ENCODE data around the gene LIN7C.
A peak's percentile ranks its signal among the peaks of the same experiment; 100 is the strongest.

Gene LIN7C

GRCh38 chr11:27468209-27468994, 38.2 kb downstream of the LIN7C start:
- no peaks in the 10 kb centered on the region for H3K9me3 ChIP-seq (replicated peaks; ENCODE audit: low read length)
- no peaks in the 10 kb centered on the region for H3K36me3 ChIP-seq (ENCODE audit: insufficient read depth, low read length)
- H3K4me3 ChIP-seq (ENCODE audit: low read length): no peak overlapping the region
- no peaks in the 10 kb centered on the region for H3K27me3 ChIP-seq (ENCODE audit: control insufficient read depth, insufficient read depth, low read length)
- peaks cover 12% of the 10 kb centered on the region for H3K4me1 ChIP-seq (ENCODE audit: control insufficient read depth, insufficient read depth, low read length)
- H3K9ac ChIP-seq (ENCODE audit: low read depth, low read length): no peak overlapping the region
- H3K4me2 ChIP-seq (ENCODE audit: low read length): no peak overlapping the region

GRCh38 chr11:27467181-27467913, 39.2 kb downstream of the LIN7C start:
- no peaks in the 10 kb centered on the region for H3K36me3 ChIP-seq (ENCODE audit: insufficient read depth, low read length)
- no peak overlapping the region for H3K4me2 ChIP-seq (ENCODE audit: low read length)
- H3K4me3 ChIP-seq (ENCODE audit: low read length): no peak overlapping the region
- H3K9me3 ChIP-seq (replicated peaks; ENCODE audit: low read length): no peaks in the 10 kb centered on the region
- peaks cover 7% of the 10 kb centered on the region for H3K4me1 ChIP-seq (ENCODE audit: control insufficient read depth, insufficient read depth, low read length)
- H3K9ac ChIP-seq (ENCODE audit: low read depth, low read length): no peak overlapping the region
- H3K27me3 ChIP-seq (ENCODE audit: control insufficient read depth, insufficient read depth, low read length): no peaks in the 10 kb centered on the region

GRCh38 chr11:27466363-27466762, 40.2 kb downstream of the LIN7C start:
- no peak overlapping the region for H3K4me3 ChIP-seq (ENCODE audit: low read length)
- H3K4me1 ChIP-seq (ENCODE audit: control insufficient read depth, insufficient read depth, low read length): peaks cover 4% of the 10 kb centered on the region
- H3K4me2 ChIP-seq (ENCODE audit: low read length): no peak overlapping the region
- no peak overlapping the region for H3K9ac ChIP-seq (ENCODE audit: low read depth, low read length)
- H3K9me3 ChIP-seq (replicated peaks; ENCODE audit: low read length): no peaks in the 10 kb centered on the region
- no peaks in the 10 kb centered on the region for H3K36me3 ChIP-seq (ENCODE audit: insufficient read depth, low read length)
- no peaks in the 10 kb centered on the region for H3K27me3 ChIP-seq (ENCODE audit: control insufficient read depth, insufficient read depth, low read length)

- H3K4me3 ChIP-seq (ENCODE audit: low read length): no peak overlapping the region
- H3K27me3 ChIP-seq (ENCODE audit: control insufficient read depth, insufficient read depth, low read length): no peaks in the 10 kb centered on the region
These were observed 40.9 kb downstream of the LIN7C start for GRCh38 chr11:27465629-27466028.

GRCh38 chr11:27464909-27465308, 41.7 kb downstream of the LIN7C start:
- no peaks in the 10 kb centered on the region for H3K27me3 ChIP-seq (ENCODE audit: control insufficient read depth, insufficient read depth, low read length)
- no peaks in the 10 kb centered on the region for H3K36me3 ChIP-seq (ENCODE audit: insufficient read depth, low read length)
- no peaks in the 10 kb centered on the region for H3K9me3 ChIP-seq (replicated peaks; ENCODE audit: low read length)
- H3K4me2 ChIP-seq (ENCODE audit: low read length): no peak overlapping the region
- no peak overlapping the region for H3K4me3 ChIP-seq (ENCODE audit: low read length)
- H3K4me1 ChIP-seq (ENCODE audit: control insufficient read depth, insufficient read depth, low read length): no peaks in the 10 kb centered on the region
- no peak overlapping the region for H3K9ac ChIP-seq (ENCODE audit: low read depth, low read length)

More at GRCh38 chr11:27465629-27466028, 40.9 kb downstream of the LIN7C start:
- Histone ChIP-seq H3K36me3 (ENCODE audit: insufficient read depth, low read length) (no peaks in the 10 kb centered on the region), H3K9ac (ENCODE audit: low read depth, low read length) (no peak overlapping the region), H3K4me2 (ENCODE audit: low read length) (no peak overlapping the region), H3K9me3 (replicated peaks; ENCODE audit: low read length) (no peaks in the 10 kb centered on the region), H3K4me1 (ENCODE audit: control insufficient read depth, insufficient read depth, low read length) (no peaks in the 10 kb centered on the region)

- no peaks in the 10 kb centered on the region for H3K27me3 ChIP-seq (ENCODE audit: control insufficient read depth, insufficient read depth, low read length)
- H3K36me3 ChIP-seq (ENCODE audit: insufficient read depth, low read length): no peaks in the 10 kb centered on the region
- no peak overlapping the region for H3K4me3 ChIP-seq (ENCODE audit: low read length)
- no peaks in the 10 kb centered on the region for H3K9me3 ChIP-seq (replicated peaks; ENCODE audit: low read length)
- no peak overlapping the region for H3K9ac ChIP-seq (ENCODE audit: low read depth, low read length)
- no peaks in the 10 kb centered on the region for H3K4me1 ChIP-seq (ENCODE audit: control insufficient read depth, insufficient read depth, low read length)
- no peak overlapping the region for H3K4me2 ChIP-seq (ENCODE audit: low read length)
These were observed 42.3 kb downstream of the LIN7C start for GRCh38 chr11:27464289-27464696.

GRCh38 chr11:27462543-27462942, 44.0 kb downstream of the LIN7C start:
- Histone ChIP-seq H3K4me2 (ENCODE audit: low read length) (no peak overlapping the region), H3K27me3 (ENCODE audit: control insufficient read depth, insufficient read depth, low read length) (no peaks in the 10 kb centered on the region), H3K4me1 (ENCODE audit: control insufficient read depth, insufficient read depth, low read length) (no peaks in the 10 kb centered on the region), H3K9ac (ENCODE audit: low read depth, low read length) (no peak overlapping the region), H3K9me3 (replicated peaks; ENCODE audit: low read length) (no peaks in the 10 kb centered on the region), H3K4me3 (ENCODE audit: low read length) (no peak overlapping the region), H3K36me3 (ENCODE audit: insufficient read depth, low read length) (no peaks in the 10 kb centered on the region)

- Histone ChIP-seq H3K36me3 (ENCODE audit: insufficient read depth, low read length) (no peaks in the 10 kb centered on the region), H3K9me3 (replicated peaks; ENCODE audit: low read length) (no peaks in the 10 kb centered on the region), H3K4me1 (ENCODE audit: control insufficient read depth, insufficient read depth, low read length) (peaks cover 13% of the 10 kb centered on the region), H3K27me3 (ENCODE audit: control insufficient read depth, insufficient read depth, low read length) (no peaks in the 10 kb centered on the region), H3K4me3 (ENCODE audit: low read length) (no peak overlapping the region), H3K4me2 (ENCODE audit: low read length) (no peak overlapping the region), H3K9ac (ENCODE audit: low read depth, low read length) (no peak overlapping the region)
These were observed 46.2 kb downstream of the LIN7C start for GRCh38 chr11:27460158-27460978.

- Histone ChIP-seq H3K4me1 (ENCODE audit: control insufficient read depth, insufficient read depth, low read length) (peaks cover 13% of the 10 kb centered on the region), H3K9ac (ENCODE audit: low read depth, low read length) (no peak overlapping the region), H3K4me3 (ENCODE audit: low read length) (no peak overlapping the region), H3K36me3 (ENCODE audit: insufficient read depth, low read length) (no peaks in the 10 kb centered on the region), H3K27me3 (ENCODE audit: control insufficient read depth, insufficient read depth, low read length) (no peaks in the 10 kb centered on the region), H3K4me2 (ENCODE audit: low read length) (no peak overlapping the region), H3K9me3 (replicated peaks; ENCODE audit: low read length) (no peaks in the 10 kb centered on the region)
These were observed 47.4 kb downstream of the LIN7C start for GRCh38 chr11:27459191-27459590.

GRCh38 chr11:27458182-27458581, 48.4 kb downstream of the LIN7C start:
- H3K9me3 ChIP-seq (replicated peaks; ENCODE audit: low read length): no peaks in the 10 kb centered on the region
- H3K9ac ChIP-seq (ENCODE audit: low read depth, low read length): no peak overlapping the region
- peaks cover 13% of the 10 kb centered on the region for H3K4me1 ChIP-seq (ENCODE audit: control insufficient read depth, insufficient read depth, low read length)
- no peak overlapping the region for H3K4me2 ChIP-seq (ENCODE audit: low read length)
- H3K36me3 ChIP-seq (ENCODE audit: insufficient read depth, low read length): no peaks in the 10 kb centered on the region
- no peak overlapping the region for H3K4me3 ChIP-seq (ENCODE audit: low read length)
- no peaks in the 10 kb centered on the region for H3K27me3 ChIP-seq (ENCODE audit: control insufficient read depth, insufficient read depth, low read length)

GRCh38 chr11:27456795-27457329, 49.7 kb downstream of the LIN7C start:
- Histone ChIP-seq H3K9ac (ENCODE audit: low read depth, low read length) (no peak overlapping the region), H3K27me3 (ENCODE audit: control insufficient read depth, insufficient read depth, low read length) (no peaks in the 10 kb centered on the region), H3K4me3 (ENCODE audit: low read length) (no peak overlapping the region), H3K9me3 (replicated peaks; ENCODE audit: low read length) (no peaks in the 10 kb centered on the region), H3K36me3 (ENCODE audit: insufficient read depth, low read length) (no peaks in the 10 kb centered on the region), H3K4me2 (ENCODE audit: low read length) (peak overlapping the region; percentile 15), H3K4me1 (ENCODE audit: control insufficient read depth, insufficient read depth, low read length) (peaks cover 18% of the 10 kb centered on the region)
